Measurements from ENCODE around the gene PSMD5.

GRCh38 chr9:120859361-120859760 lies 16.6 kb upstream of the PSMD5 start:
- TF ChIP-seq, protein P1, sequence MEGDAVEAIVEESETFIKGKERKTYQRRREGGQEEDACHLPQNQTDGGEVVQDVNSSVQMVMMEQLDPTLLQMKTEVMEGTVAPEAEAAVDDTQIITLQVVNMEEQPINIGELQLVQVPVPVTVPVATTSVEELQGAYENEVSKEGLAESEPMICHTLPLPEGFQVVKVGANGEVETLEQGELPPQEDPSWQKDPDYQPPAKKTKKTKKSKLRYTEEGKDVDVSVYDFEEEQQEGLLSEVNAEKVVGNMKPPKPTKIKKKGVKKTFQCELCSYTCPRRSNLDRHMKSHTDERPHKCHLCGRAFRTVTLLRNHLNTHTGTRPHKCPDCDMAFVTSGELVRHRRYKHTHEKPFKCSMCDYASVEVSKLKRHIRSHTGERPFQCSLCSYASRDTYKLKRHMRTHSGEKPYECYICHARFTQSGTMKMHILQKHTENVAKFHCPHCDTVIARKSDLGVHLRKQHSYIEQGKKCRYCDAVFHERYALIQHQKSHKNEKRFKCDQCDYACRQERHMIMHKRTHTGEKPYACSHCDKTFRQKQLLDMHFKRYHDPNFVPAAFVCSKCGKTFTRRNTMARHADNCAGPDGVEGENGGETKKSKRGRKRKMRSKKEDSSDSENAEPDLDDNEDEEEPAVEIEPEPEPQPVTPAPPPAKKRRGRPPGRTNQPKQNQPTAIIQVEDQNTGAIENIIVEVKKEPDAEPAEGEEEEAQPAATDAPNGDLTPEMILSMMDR (conservative IDR thresholded peaks at IDR 0.05), result no peak
- no peak for TF ChIP-seq EZH2 (IDR thresholded peaks at IDR 0.05; ENCODE audit: low read depth)

Measured in PC-9 (cell line).